ENCODE results near the gene COL24A1. TPM values are rescaled to one million over a fixed set of nuclear protein-coding genes. Genes with fewer than 3 reads are reported as not detected.

COL24A1 gene
- total and polyA plus RNA-seq, 2 of the 13 experiments (the other 11 are each of a cell fraction or from before 2014, with no cell fraction given): 0.04 to 0.13 TPM

GRCh38 chr1:86149591-86149990 is 7.0 kb downstream of the COL24A1 start:
- no peak for ATAC-seq
- TF ChIP-seq MBD4 (IDR thresholded peaks at IDR 0.05; ENCODE audit: borderline replicate concordance, low read length): no peak
- TF ChIP-seq HNF4A (CRISPR knock-in tag; IDR thresholded peaks at IDR 0.05): no peak
- no peak for TF ChIP-seq CHD4 (IDR thresholded peaks at IDR 0.05; ENCODE audit: borderline replicate concordance, low read length)
- H2AFZ ChIP-seq (ENCODE audit: low read length): no peak overlapping the region
- no peaks in the 10 kb centered on the region for H3K79me2 ChIP-seq (ENCODE audit: insufficient read depth, low read length)
- H3K36me3 ChIP-seq (replicated peaks in 1 of 2; ENCODE audit: control insufficient read depth in 1 of 2, insufficient read depth in 2 of 2, low read length in 2 of 2): no peaks in the 10 kb centered on the region
- peaks cover 0 to 5% of the 10 kb centered on the region in 2 experiments; a peak in 2 of 5 replicates for H3K27me3 ChIP-seq (ENCODE audit: control insufficient read depth in 1 of 2, insufficient read depth in 2 of 2, low read length in 2 of 2)
- H3K4me1 ChIP-seq (ENCODE audit: insufficient read depth, low read length): no peaks in the 10 kb centered on the region
- H3K4me3 ChIP-seq (replicated peaks in 1 of 3; ENCODE audit: insufficient read depth in 1 of 3, low read depth in 2 of 3, low read length in 3 of 3): no peak overlapping the region
- CTCF ChIA-PET (ENCODE audit: low intra/inter-chr PET ratio, low total read pairs): no interaction called here
- no peak for FAIRE-seq
- no peaks in the 10 kb centered on the region for H4K20me1 ChIP-seq (ENCODE audit: insufficient read depth, low read length)
- intact Hi-C loops (cut with micrococcal nuclease; ENCODE audit: unreplicated experiment) (no loop called here), in situ Hi-C loops (cut with HindIII; ENCODE audit: extremely low pct_ligation_motif_present, low pct_unique_long_range_greater_than_20kb) (no loop called here)
- POLR2A ChIA-PET: no interaction called here
- no TSS peak for BruUV-seq (replicated peaks)
- H3K9me3 ChIP-seq (ENCODE audit: low read length): no peaks in the 10 kb centered on the region
- no peak for DNase-seq (ENCODE audit: low spot score)
- no peak overlapping the region for H3K9ac ChIP-seq (ENCODE audit: insufficient read depth, low read depth, low read length)
- 0% methylated on average over 1 of the region's 1 CpG for WGBS (ENCODE audit: low lambda C conversion rate)
- H3K4me2 ChIP-seq (ENCODE audit: low read depth, low read length): no peak overlapping the region
- no peak overlapping the region for H3K27ac ChIP-seq (ENCODE audit: extremely low read length, insufficient read depth, low read length)

GRCh38 chr1:86147755-86148154 is 8.8 kb downstream of the COL24A1 start:
- 0% methylated on average over 2 of the region's 2 CpGs for WGBS (ENCODE audit: low lambda C conversion rate)
- H3K4me3 ChIP-seq (replicated peaks in 1 of 3; ENCODE audit: insufficient read depth in 1 of 3, low read depth in 2 of 3, low read length in 3 of 3): no peak overlapping the region
- H3K9ac ChIP-seq (ENCODE audit: insufficient read depth, low read depth, low read length): no peak overlapping the region
- H4K20me1 ChIP-seq (ENCODE audit: insufficient read depth, low read length): no peaks in the 10 kb centered on the region
- ChIA-PET POLR2A (no interaction called here), CTCF (ENCODE audit: low intra/inter-chr PET ratio, low total read pairs) (no interaction called here)
- no peak for FAIRE-seq
- H3K4me1 ChIP-seq (ENCODE audit: insufficient read depth, low read length): no peaks in the 10 kb centered on the region
- in situ Hi-C loops (cut with HindIII; ENCODE audit: extremely low pct_ligation_motif_present, low pct_unique_long_range_greater_than_20kb): no loop called here
- no peak overlapping the region for H3K4me2 ChIP-seq (ENCODE audit: low read depth, low read length)
- no peak overlapping the region for H3K27ac ChIP-seq (ENCODE audit: extremely low read length, insufficient read depth, low read length)
- no peaks in the 10 kb centered on the region for H3K36me3 ChIP-seq (replicated peaks in 1 of 2; ENCODE audit: control insufficient read depth in 1 of 2, insufficient read depth in 2 of 2, low read length in 2 of 2)
- no peak overlapping the region for H2AFZ ChIP-seq (ENCODE audit: low read length)
- TF ChIP-seq ZNF564 (CRISPR knock-in tag; IDR thresholded peaks at IDR 0.05): no peak
- ATAC-seq: no peak
- intact Hi-C loops (cut with micrococcal nuclease; ENCODE audit: unreplicated experiment): no loop called here
- no peaks in the 10 kb centered on the region for H3K79me2 ChIP-seq (ENCODE audit: insufficient read depth, low read length)
- no peak for DNase-seq (ENCODE audit: low spot score)
- no TSS peak for BruUV-seq (replicated peaks)
- no peaks in the 10 kb centered on the region for H3K27me3 ChIP-seq (ENCODE audit: control insufficient read depth in 1 of 2, insufficient read depth in 2 of 2, low read length in 2 of 2)
- no peaks in the 10 kb centered on the region for H3K9me3 ChIP-seq (ENCODE audit: low read length)
